Subcutaneous abdominal adipose tissue (tissue), 5 donors: Measurements from ENCODE around the gene NOS2.
"Not testable (repeated sequence)": the region's sequence is repeated elsewhere in the genome, so short reads cannot be mapped to it uniquely, and the experiment has no call there.

ENCODE experiments used
- H3K27ac ChIP-seq: one replicate; pipeline ENCODE4 v1.7.0; 2013; ENCODE audit warnings: low read depth, mild to moderate bottlenecking, inconsistent platforms, low read length, moderate library complexity
- H3K27me3 ChIP-seq, 5 donors: one replicate each; pipeline ENCODE4 v1.7.0; 2013; ENCODE audit warnings: low read length in 5 of 5, inconsistent platforms in 1 of 5; ENCODE audit not compliant: control insufficient read depth in 5 of 5, insufficient read depth in 4 of 5
- H3K36me3 ChIP-seq, 5 donors: one replicate each; pipeline ENCODE4 v1.7.0; 2013; ENCODE audit warnings: low read length in 5 of 5; ENCODE audit not compliant: control insufficient read depth in 5 of 5, insufficient read depth in 5 of 5
- H3K4me1 ChIP-seq, 5 donors: one replicate each; pipeline ENCODE4 v1.7.0; 2013; ENCODE audit warnings: low read length in 5 of 5, mild to moderate bottlenecking in 3 of 5, moderate library complexity in 1 of 5; ENCODE audit not compliant: control insufficient read depth in 5 of 5, insufficient read depth in 5 of 5
- H3K4me3 ChIP-seq, 5 donors: one replicate each; pipeline ENCODE4 v1.7.0; 2013; ENCODE audit warnings: low read length in 5 of 5, low read depth in 1 of 5
- H3K9ac ChIP-seq, 5 donors: one replicate each; pipeline ENCODE4 v1.7.0; 2013; ENCODE audit warnings: low read length in 5 of 5, mild to moderate bottlenecking in 4 of 5, moderate library complexity in 3 of 5
- H3K9me3 ChIP-seq, 5 donors: one replicate each; pipeline ENCODE4 v1.7.0; 2013; ENCODE audit warnings: low read length in 5 of 5; ENCODE audit not compliant: control insufficient read depth in 5 of 5
- donor health status: healthy.
- donor health status: healthy.
- donor health status: healthy.
- donor health status: healthy.
- donor health status: healthy.

NOS2 gene

GRCh38 chr17:27838607-27839006 is 38.3 kb upstream of the NOS2 start:
- not testable (repeated sequence) for H3K27me3 ChIP-seq

GRCh38 chr17:27837769-27838168 is 37.4 kb upstream of the NOS2 start:
- H3K36me3 ChIP-seq, H3K4me3 ChIP-seq, H3K9ac ChIP-seq, H3K27ac ChIP-seq, H3K27me3 ChIP-seq, H3K4me1 ChIP-seq, H3K9me3 ChIP-seq: not testable (repeated sequence)

More at GRCh38 chr17:27838607-27839006, 38.3 kb upstream of the NOS2 start:
- H3K4me1 ChIP-seq, H3K27ac ChIP-seq, H3K4me3 ChIP-seq, H3K9me3 ChIP-seq, H3K9ac ChIP-seq, H3K36me3 ChIP-seq: not testable (repeated sequence)

- Histone ChIP-seq H3K27ac (no peak overlapping the region), H3K27me3 (no peaks in the 10 kb centered on the region), H3K9ac (no peak overlapping the region), H3K4me3 (no peak overlapping the region), H3K9me3 (no peaks in the 10 kb centered on the region), H3K36me3 (no peaks in the 10 kb centered on the region), H3K4me1 (no peaks in the 10 kb centered on the region)
Measured at GRCh38 chr17:27836651-27837050, 36.3 kb upstream of the NOS2 start.

- Histone ChIP-seq H3K9ac (no peak overlapping the region), H3K9me3 (no peaks in the 10 kb centered on the region), H3K4me1 (no peaks in the 10 kb centered on the region), H3K27ac (no peak overlapping the region), H3K36me3 (no peaks in the 10 kb centered on the region), H3K27me3 (no peaks in the 10 kb centered on the region), H3K4me3 (no peak overlapping the region)
Measured at GRCh38 chr17:27834571-27834970, 34.2 kb upstream of the NOS2 start.

- H3K27ac ChIP-seq, result no peak overlapping the region
- no peak overlapping the region for H3K4me3 ChIP-seq
- no peaks in the 10 kb centered on the region for H3K27me3 ChIP-seq
- H3K36me3 ChIP-seq, result no peaks in the 10 kb centered on the region
- no peaks in the 10 kb centered on the region for H3K4me1 ChIP-seq
- H3K9me3 ChIP-seq, result peaks cover 0 to 2% (median 0%) of the 10 kb centered on the region in 5 donors
- H3K9ac ChIP-seq, result no peak overlapping the region
Measured at GRCh38 chr17:27832831-27833230, 32.5 kb upstream of the NOS2 start.

GRCh38 chr17:27829888-27830287 is 29.6 kb upstream of the NOS2 start:
- not testable (repeated sequence) for H3K4me1 ChIP-seq, H3K27ac ChIP-seq, H3K27me3 ChIP-seq, H3K36me3 ChIP-seq, H3K9me3 ChIP-seq, H3K4me3 ChIP-seq, H3K9ac ChIP-seq

GRCh38 chr17:27829143-27829711 is 28.9 kb upstream of the NOS2 start:
- not testable (repeated sequence) for H3K27me3 ChIP-seq, H3K27ac ChIP-seq, H3K36me3 ChIP-seq, H3K4me1 ChIP-seq, H3K9me3 ChIP-seq, H3K9ac ChIP-seq, H3K4me3 ChIP-seq

- Histone ChIP-seq H3K9ac (no peak overlapping the region), H3K27me3 (no peaks in the 10 kb centered on the region), H3K27ac (no peak overlapping the region), H3K36me3 (no peaks in the 10 kb centered on the region), H3K4me3 (no peak overlapping the region), H3K9me3 (peaks cover 0 to 13% (median 6%) of the 10 kb centered on the region in 5 donors), H3K4me1 (no peaks in the 10 kb centered on the region)
Measured at GRCh38 chr17:27825459-27825858, 25.1 kb upstream of the NOS2 start.

- no peaks in the 10 kb centered on the region for H3K36me3 ChIP-seq
- peaks cover 0 to 13% (median 6%) of the 10 kb centered on the region in 5 donors for H3K9me3 ChIP-seq
- H3K9ac ChIP-seq, result no peak overlapping the region
- H3K27me3 ChIP-seq, result no peaks in the 10 kb centered on the region
- H3K27ac ChIP-seq, result no peak overlapping the region
- H3K4me1 ChIP-seq, result no peaks in the 10 kb centered on the region
- no peak overlapping the region for H3K4me3 ChIP-seq
Measured at GRCh38 chr17:27824745-27825144, 24.4 kb upstream of the NOS2 start.

- Histone ChIP-seq H3K9me3 (peaks cover 0 to 13% (median 6%) of the 10 kb centered on the region in 5 donors), H3K36me3 (no peaks in the 10 kb centered on the region), H3K27ac (no peak overlapping the region), H3K4me3 (no peak overlapping the region), H3K27me3 (no peaks in the 10 kb centered on the region), H3K9ac (no peak overlapping the region), H3K4me1 (no peaks in the 10 kb centered on the region)
Measured at GRCh38 chr17:27824176-27824715, 23.9 kb upstream of the NOS2 start.
